H1 (cell line): ENCODE data around the gene DIPK2A. TPM values are rescaled to one million over a fixed set of nuclear protein-coding genes. Genes with fewer than 3 reads are reported as not detected.

ENCODE experiments used
- CTCF ChIA-PET: fragments of 300-600 bp; sonication (Branson Sonifier 250); formaldehyde crosslinking; loops from one replicate; lab custom pipeline; 2021; ENCODE audit not compliant: partially characterized antibody; lab: Charles Lee
- POLR2A ChIA-PET: fragments of 300-600 bp; sonication (Branson Sonifier 250); formaldehyde crosslinking; loops from one replicate; lab custom pipeline; 2021; ENCODE audit warnings: inconsistent platforms; ENCODE audit not compliant: partially characterized antibody; lab: Charles Lee
- DNase-seq, 2 experiments: peaks; one replicate each; pipeline versions ENCODE4 v3.0.0 to v3.0.0-alpha.2; 2010 to 2022; ENCODE audit warnings: low spot score in 2 of 2, low read depth in 1 of 2, mixed read lengths in 1 of 2
- FAIRE-seq: peaks from 2 replicates; lab custom pipeline; 2011; peaks lifted over from hg19 to GRCh38; lab: Jason Lieb, UNC
- H2AFZ ChIP-seq: 2 replicates; pipeline ENCODE4 v1.8.1; 2012; ENCODE audit warnings: low read length, inconsistent platforms
- H2AK5ac ChIP-seq: 2 replicates; pipeline ENCODE4 v1.6.1; 2013; ENCODE audit warnings: low read depth, low read length
- H2BK120ac ChIP-seq: replicated peaks from 2 replicates; pipeline ENCODE3; 2013; ENCODE audit warnings: low read depth, low read length, inconsistent platforms
- H2BK12ac ChIP-seq: 2 replicates; pipeline ENCODE4 v1.6.1; 2013; ENCODE audit warnings: low read depth, low read length
- H2BK15ac ChIP-seq: 2 replicates; pipeline ENCODE4 v1.6.1; 2013; ENCODE audit warnings: low read length
- H2BK20ac ChIP-seq: 2 replicates; pipeline ENCODE4 v1.6.1; 2013; ENCODE audit warnings: low read length
- H2BK5ac ChIP-seq: 2 replicates; pipeline ENCODE4 v1.6.1; 2013; ENCODE audit warnings: low read depth, low read length
- H3K14ac ChIP-seq: 2 replicates; pipeline ENCODE4 v1.6.1; 2013; ENCODE audit warnings: inconsistent platforms; ENCODE audit not compliant: insufficient read length
- H3K18ac ChIP-seq: 2 replicates; pipeline ENCODE4 v1.6.1; 2013; ENCODE audit warnings: low read length; ENCODE audit errors: extremely low read depth
- H3K23ac ChIP-seq: 2 replicates; pipeline ENCODE4 v1.6.1; 2013; ENCODE audit warnings: inconsistent platforms; ENCODE audit not compliant: insufficient read length
- H3K23me2 ChIP-seq: 2 replicates; pipeline ENCODE4 v1.6.1; 2013; ENCODE audit warnings: low read depth, low read length
- H3K27ac ChIP-seq: 2 replicates; pipeline ENCODE4 v1.6.1; 2011; ENCODE audit warnings: low read depth, low read length, inconsistent platforms
- H3K27me3 ChIP-seq, 4 experiments: replicated peaks in 1 of 4; 1 replicate in 1 of 4; 2 replicates in 3 of 4; pipeline versions ENCODE4 v1.6.1 to v1.8.1; 2011 to 2013; ENCODE audit warnings: low read length in 3 of 4, mild to moderate bottlenecking in 3 of 4, inconsistent platforms in 2 of 4, mixed read lengths in 2 of 4, moderate library complexity in 1 of 4; ENCODE audit not compliant: control insufficient read depth in 3 of 4, insufficient read depth in 3 of 4; ENCODE audit errors: extremely low read depth in 1 of 4
- H3K36me3 ChIP-seq, 4 experiments: 2 replicates each; pipeline versions ENCODE4 v1.6.1 to v1.8.1; 2011 to 2013; ENCODE audit warnings: mild to moderate bottlenecking in 4 of 4, low read length in 3 of 4, moderate library complexity in 2 of 4, control low read depth in 1 of 4, inconsistent platforms in 1 of 4; ENCODE audit not compliant: insufficient read depth in 4 of 4, control insufficient read depth in 2 of 4
- H3K4ac ChIP-seq: replicated peaks from 2 replicates; pipeline ENCODE3; 2013; ENCODE audit warnings: low read length, low read depth, mixed read lengths, inconsistent platforms; ENCODE audit not compliant: insufficient read length
- H3K4me1 ChIP-seq, 4 experiments: replicated peaks in 1 of 4; 1 replicate in 1 of 4; 2 replicates in 3 of 4; pipeline versions ENCODE4 v1.6.1 to v1.8.1; 2011 to 2013; ENCODE audit warnings: low read length in 3 of 4, inconsistent platforms in 2 of 4, mixed read lengths in 1 of 4; ENCODE audit not compliant: insufficient read depth in 4 of 4, control insufficient read depth in 3 of 4
- H3K4me2 ChIP-seq, 2 experiments: 2 replicates each; pipeline versions ENCODE4 v1.6.1 to v1.8.1; 2011 to 2013; ENCODE audit warnings: low read depth in 2 of 2, low read length in 2 of 2, control low read depth in 1 of 2, inconsistent platforms in 1 of 2, mild to moderate bottlenecking in 1 of 2; ENCODE audit not compliant: insufficient read depth in 1 of 2
- H3K4me3 ChIP-seq, 4 experiments: fragments of 200-600, 300-600 bp in 1 of 4; sonication (generic), shearing (Covaris generic), sonication (Bioruptor Twin) in 1 of 4; 2 replicates each; pipeline versions ENCODE4 v1.5.1 to v1.8.1; 2011 to 2016; ENCODE audit warnings: low read length in 4 of 4, low read depth in 3 of 4, control low read depth in 2 of 4, inconsistent platforms in 2 of 4, mild to moderate bottlenecking in 2 of 4, mixed read lengths in 1 of 4, moderate library complexity in 1 of 4; ENCODE audit not compliant: insufficient read depth in 2 of 4; ENCODE audit errors: extremely low read depth in 1 of 4
- H3K56ac ChIP-seq: replicated peaks from 2 replicates; pipeline ENCODE3; 2013; ENCODE audit warnings: low read depth, mild to moderate bottlenecking, mixed read lengths, low read length, inconsistent platforms; ENCODE audit not compliant: insufficient read length
- H3K79me1 ChIP-seq: 2 replicates; pipeline ENCODE4 v1.6.1; 2013; ENCODE audit warnings: low read depth, low read length, control low read depth
- H3K79me2 ChIP-seq, 2 experiments: 2 replicates each; pipeline versions ENCODE4 v1.6.1 to v1.8.1; 2012 to 2013; ENCODE audit warnings: low read length in 2 of 2, mild to moderate bottlenecking in 2 of 2, inconsistent platforms in 1 of 2; ENCODE audit not compliant: insufficient read depth in 2 of 2, control insufficient read depth in 1 of 2
- H3K9ac ChIP-seq, 4 experiments: replicated peaks in 1 of 4; 1 replicate in 1 of 4; 2 replicates in 3 of 4; pipeline versions ENCODE4 v1.6.1 to v1.8.1; 2011 to 2013; ENCODE audit warnings: low read depth in 3 of 4, low read length in 3 of 4, control low read depth in 2 of 4, mild to moderate bottlenecking in 2 of 4, moderate library complexity in 2 of 4, inconsistent platforms in 1 of 4; ENCODE audit errors: extremely low read depth in 1 of 4
- H3K9me3 ChIP-seq, 2 experiments: 2 replicates each; pipeline versions ENCODE4 v1.6.1 to v1.8.1; 2012 to 2013; ENCODE audit warnings: mild to moderate bottlenecking in 2 of 2, moderate library complexity in 2 of 2, control low read depth in 1 of 2, inconsistent platforms in 1 of 2, low read depth in 1 of 2, low read length in 1 of 2, mixed read lengths in 1 of 2; ENCODE audit not compliant: insufficient read depth in 2 of 2
- H4K20me1 ChIP-seq, 2 experiments: replicated peaks in 1 of 2; 2 replicates each; pipeline versions ENCODE3 to v1.8.1; 2011 to 2013; ENCODE audit warnings: inconsistent platforms in 2 of 2, low read length in 2 of 2, mild to moderate bottlenecking in 1 of 2; ENCODE audit not compliant: insufficient read depth in 2 of 2, control insufficient read depth in 1 of 2
- H4K5ac ChIP-seq: 2 replicates; pipeline ENCODE4 v1.6.1; 2013; ENCODE audit warnings: low read length, low read depth, mixed read lengths, inconsistent platforms; ENCODE audit not compliant: insufficient read length
- H4K8ac ChIP-seq: 2 replicates; pipeline ENCODE4 v1.8.0; 2013; ENCODE audit warnings: mild to moderate bottlenecking, moderate library complexity, low read length, inconsistent platforms; ENCODE audit not compliant: insufficient read depth; ENCODE audit errors: extremely low read depth
- H4K91ac ChIP-seq: replicated peaks from 2 replicates; pipeline ENCODE3; 2013; ENCODE audit warnings: low read length, mixed read lengths, inconsistent platforms; ENCODE audit not compliant: insufficient read length
- KDM1A ChIP-seq: fragments of 200-600, 300-600 bp; sonication (generic); IDR thresholded peaks from 2 replicates; pipeline ENCODE4 v1.7.1; 2016; ENCODE audit warnings: mild to moderate bottlenecking, low read length, borderline replicate concordance
- WGBS, 2 experiments: shearing (Covaris generic) in 1 of 2; methylation state at CpG; one replicate each; pipeline versions ENCODE4 v1.1.6 to v1.1.7; 2013 to 2015; ENCODE audit warnings: low lambda C conversion rate in 2 of 2, mixed read lengths in 2 of 2, inconsistent platforms in 1 of 2, low coverage in 1 of 2, missing lambda C conversion rate in 1 of 2; ENCODE audit not compliant: insufficient replicate concordance in 2 of 2, insufficient coverage in 1 of 2, insufficient read length in 1 of 2; ENCODE audit errors: extremely low coverage in 1 of 2, missing lambda C conversion rate in 1 of 2; 5-methylcytosine and 5-hydroxymethylcytosine counted together
- polyA plus RNA-seq, 7 experiments: library from polyadenylated mRNA; depleted of rRNA in 3 of 7; stranded (reverse) in 5 of 7; unstranded in 2 of 7; fragments of >200 nt in 5 of 7; fragments of 200-250 nt in 2 of 7; gene quantifications; 1 replicate in 5 of 7; 2 replicates in 1 of 7; 4 replicates in 1 of 7; pipeline versions ENCODE4 v1.2.1 to v1.2.3, GENCODE V29; 2011 to 2013; ENCODE audit warnings: missing spikeins in 2 of 7, mixed read lengths in 2 of 7
- total RNA-seq: library from RNA; stranded (reverse); fragmentation: NEBNext Ultra II Directional; extraction: Animal tissue kit (Norgen Biotek cat#: 25700); gene quantifications from 2 replicates; pipeline ENCODE4 v1.2.1, GENCODE V29; 2021

Gene DIPK2A
- total and polyA plus RNA-seq, 2 of the 8 experiments (the other 6 are each of a cell fraction or from before 2014, with no cell fraction given), result 18.4 to 28.7 TPM

DNA sequence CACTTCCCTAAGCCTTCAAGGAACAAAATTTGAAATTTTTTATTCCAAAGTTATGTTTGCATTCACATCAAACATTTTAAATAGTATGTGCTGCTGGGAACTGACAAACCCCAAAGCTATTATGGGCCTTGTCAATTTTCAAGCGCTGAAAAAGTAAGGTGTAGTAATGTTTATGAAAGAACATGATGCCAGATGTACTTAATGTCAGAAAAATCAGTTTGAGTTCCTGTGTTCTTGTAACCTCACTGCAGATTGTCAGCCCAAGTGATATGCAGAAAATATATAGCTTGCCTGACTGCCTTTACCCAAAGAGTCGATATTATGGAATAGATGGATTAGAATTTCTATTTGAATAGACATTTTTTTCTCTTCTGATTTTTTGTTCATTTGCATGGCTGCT is 20.8 kb upstream of the DIPK2A start:
- H2AFZ ChIP-seq, result no peak overlapping the region

More for the DNA sequence above, 20.8 kb upstream of the DIPK2A start:
- no peaks in the 10 kb centered on the region for H3K79me1 ChIP-seq
- H3K18ac ChIP-seq, result no peak overlapping the region
- WGBS, 2 experiments, result 95% methylated on average over 2 of the region's 2 CpGs; no CpG with 5 or more reads in 1 of the 2 experiments
- no peak overlapping the region for H2AK5ac ChIP-seq
- FAIRE-seq (no peak), DNase-seq (no peak)
- no peaks in the 10 kb centered on the region for H3K4me1 ChIP-seq
- H3K36me3 ChIP-seq, result no peaks in the 10 kb centered on the region
- no peaks in the 10 kb centered on the region for H3K9me3 ChIP-seq
- no peaks in the 10 kb centered on the region for H3K27me3 ChIP-seq
- TF ChIP-seq KDM1A, result no peak
- H2BK12ac ChIP-seq, result no peak overlapping the region
- no peak overlapping the region for H3K4ac ChIP-seq
- H3K79me2 ChIP-seq, result no peaks in the 10 kb centered on the region
- no peak overlapping the region for H3K23ac ChIP-seq
- H3K4me3 ChIP-seq, result no peak overlapping the region
- no peak overlapping the region for H4K91ac ChIP-seq
- no peak overlapping the region for H2BK15ac ChIP-seq
- H4K5ac ChIP-seq, result no peak overlapping the region
- H3K14ac ChIP-seq, result no peak overlapping the region
- no peak overlapping the region for H3K56ac ChIP-seq
- no peak overlapping the region for H2BK120ac ChIP-seq
- H3K9ac ChIP-seq, result no peak overlapping the region
- ChIA-PET CTCF (interaction anchor here (0.9 to 1.6 kb wide), 5 partner anchors 13 to 172 kb away, joined by 3 to 6 read pairs (median 4); no protein-coding TSS in a partner anchor), POLR2A (no interaction called here)
- H2BK20ac ChIP-seq, result no peak overlapping the region
- no peak overlapping the region for H3K27ac ChIP-seq
- H2BK5ac ChIP-seq, result no peak overlapping the region
- H3K4me2 ChIP-seq, result no peak overlapping the region
- H4K8ac ChIP-seq, result no peak overlapping the region
- no peaks in the 10 kb centered on the region for H4K20me1 ChIP-seq
- H3K23me2 ChIP-seq, result no peaks in the 10 kb centered on the region
